Bronchial epithelial cell (primary cell): ENCODE data around the gene ZBTB16. TPM values are rescaled to one million over a fixed set of nuclear protein-coding genes. Genes with fewer than 3 reads are reported as not detected.

Experiments
- DNase-seq: peaks from one replicate; pipeline ENCODE4 v3.0.0-alpha.2; 2010; ENCODE audit warnings: low read depth
- FAIRE-seq: peaks from 2 replicates; lab custom pipeline; 2011; peaks lifted over from hg19 to GRCh38; lab: Jason Lieb, UNC
- H3K27me3 ChIP-seq: 2 replicates; pipeline ENCODE4 v1.5.1; 2011; ENCODE audit warnings: low read length; ENCODE audit not compliant: control insufficient read depth, insufficient read depth
- H3K36me3 ChIP-seq: 2 replicates; pipeline ENCODE4 v1.5.1; 2011; ENCODE audit warnings: low read length; ENCODE audit not compliant: control insufficient read depth, insufficient read depth
- H3K4me3 ChIP-seq: 2 replicates; pipeline ENCODE4 v1.5.1; 2011; ENCODE audit warnings: mild to moderate bottlenecking, low read depth, low read length, control low read depth
- CTCF ChIP-seq: IDR thresholded peaks from 2 replicates; pipeline ENCODE4 v1.5.1; 2011; ENCODE audit warnings: mild to moderate bottlenecking, moderate library complexity, low read length, control low read depth, inconsistent platforms; ENCODE audit not compliant: insufficient read depth, severe bottlenecking
- total RNA-seq: library from RNA; depleted of rRNA; stranded (reverse); fragments of >200 nt; gene quantifications from 2 replicates; pipeline ENCODE4 v1.2.1, GENCODE V29; 2014

Gene ZBTB16
- total RNA-seq, 1 donor from 2014 or later = 3.2 TPM

- FAIRE-seq (no peak), DNase-seq (no peak)
- H3K36me3 ChIP-seq = no peaks in the 10 kb centered on the region
- H3K4me3 ChIP-seq = no peak overlapping the region
- no peaks in the 10 kb centered on the region for H3K27me3 ChIP-seq
- TF ChIP-seq CTCF = no peak
These were observed 170.7 kb downstream of the ZBTB16 start for GRCh38 chr11:114230031-114230704.

- DNase-seq = no peak
- no peak for TF ChIP-seq CTCF
- Histone ChIP-seq H3K36me3 (no peaks in the 10 kb centered on the region), H3K27me3 (no peaks in the 10 kb centered on the region), H3K4me3 (no peak overlapping the region)
- FAIRE-seq = no peak
These were observed 173.0 kb downstream of the ZBTB16 start for GRCh38 chr11:114232400-114233059.

GRCh38 chr11:114233755-114234154 is 174.2 kb downstream of the ZBTB16 start:
- no peak for TF ChIP-seq CTCF
- DNase-seq (peak; percentile 10), FAIRE-seq (no peak)
- Histone ChIP-seq H3K36me3 (no peaks in the 10 kb centered on the region), H3K27me3 (no peaks in the 10 kb centered on the region), H3K4me3 (no peak overlapping the region)

GRCh38 chr11:114236829-114237228 is 177.3 kb downstream of the ZBTB16 start:
- no peaks in the 10 kb centered on the region for H3K27me3 ChIP-seq
- peak; percentile 6 for DNase-seq
- TF ChIP-seq CTCF = no peak
- H3K36me3 ChIP-seq = no peaks in the 10 kb centered on the region
- no peak for FAIRE-seq
- no peak overlapping the region for H3K4me3 ChIP-seq

GRCh38 chr11:114237321-114238280 is 178.1 kb downstream of the ZBTB16 start:
- DNase-seq (no peak), FAIRE-seq (peak; percentile 28)
- Histone ChIP-seq H3K4me3 (no peak overlapping the region), H3K36me3 (peaks cover 1% of the 10 kb centered on the region), H3K27me3 (no peaks in the 10 kb centered on the region)
- no peak for TF ChIP-seq CTCF
